Retina (tissue), 1 donor: ENCODE data around the gene NHERF2.
A peak's percentile ranks its signal among the peaks of the same experiment; 100 is the strongest.
"Not testable (repeated sequence)": the region's sequence is repeated elsewhere in the genome, so short reads cannot be mapped to it uniquely, and the experiment has no call there.

Source experiments
- DNase-seq: peaks from one replicate; pipeline ENCODE4 v3.0.0-alpha.2; 2016

The NHERF2 gene

DNA sequence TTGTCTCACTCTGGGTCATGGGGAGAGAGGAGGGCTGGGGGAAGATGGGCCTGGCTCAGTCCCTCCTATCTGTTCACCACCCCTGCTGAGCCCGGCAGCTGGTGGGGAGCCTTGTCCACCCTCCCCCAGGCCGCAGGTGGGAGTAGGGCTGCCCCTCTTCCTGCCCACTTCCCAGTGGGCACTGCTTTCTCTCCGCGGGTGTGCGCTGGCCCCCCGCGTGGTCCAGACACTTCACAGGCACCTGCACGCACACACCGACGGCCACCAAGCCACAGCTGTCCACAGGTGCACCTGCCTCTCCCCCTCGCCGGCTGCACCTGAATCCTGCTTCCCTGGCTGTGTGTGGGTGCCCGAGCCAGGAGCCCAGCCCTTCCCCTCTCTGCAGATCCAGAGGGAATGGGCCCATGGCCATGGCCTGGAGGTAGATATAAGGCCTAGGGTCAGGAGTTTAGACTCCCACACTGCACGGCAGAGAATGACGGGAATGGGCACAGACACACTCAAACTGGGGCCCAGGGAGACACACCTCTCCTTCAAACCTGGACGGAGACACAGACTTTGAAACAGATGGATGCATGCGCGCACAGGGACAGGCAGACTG is 2.0 kb downstream of the NHERF2 start:
- DNase-seq = no peak

- no peak for DNase-seq
Measured at GRCh38 chr16:2029350-2029749, 2.6 kb downstream of the NHERF2 start.

DNA sequence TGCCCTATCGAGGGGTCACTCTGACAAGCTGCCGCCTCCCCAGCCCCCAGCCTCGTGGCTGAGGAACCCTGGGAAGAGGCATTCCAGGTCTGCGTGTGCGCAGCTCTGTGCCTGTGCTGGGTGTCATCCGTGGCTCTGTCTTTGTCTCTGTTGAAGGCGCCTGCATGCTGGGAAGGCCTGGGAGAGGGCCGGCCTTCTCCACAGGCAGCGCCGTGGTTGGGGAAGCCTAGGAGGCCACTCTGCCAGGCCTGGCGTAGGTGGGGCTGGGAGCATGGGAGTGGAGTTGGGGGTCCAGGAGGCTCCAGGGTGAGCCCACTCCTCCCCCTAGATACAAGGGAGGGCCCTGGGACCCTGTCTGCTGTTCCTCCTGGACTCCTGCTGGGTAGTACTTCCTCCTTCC is 3.3 kb downstream of the NHERF2 start:
- DNase-seq = no peak

DNA sequence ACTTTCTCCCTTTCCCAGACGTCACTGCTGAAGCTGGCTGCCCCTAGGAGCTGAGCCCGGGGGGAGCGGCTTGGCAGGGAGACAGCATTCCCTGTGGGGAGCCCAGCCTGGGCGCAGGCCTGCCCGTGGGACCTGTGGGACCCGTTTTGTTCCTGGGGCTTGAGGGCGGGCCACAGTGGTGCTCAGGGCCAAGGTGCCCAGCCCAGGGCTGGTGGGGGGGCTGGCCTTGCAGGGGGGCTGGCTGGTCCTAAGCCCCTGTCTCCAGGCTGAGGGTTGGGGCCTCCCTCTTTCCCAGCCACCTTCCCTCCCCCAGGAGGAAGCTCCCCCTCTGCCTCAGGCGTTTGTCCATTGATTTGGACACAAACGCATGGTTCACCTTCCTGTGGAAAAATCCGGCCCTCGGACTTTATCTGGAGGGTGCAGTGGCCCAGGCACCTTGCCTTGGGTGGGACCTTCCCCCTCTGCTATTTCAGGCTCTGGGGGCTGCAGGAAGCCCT is 4.4 kb downstream of the NHERF2 start:
- no peak for DNase-seq

- DNase-seq = no peak
Measured at GRCh38 chr16:2032285-2033056, 5.8 kb downstream of the NHERF2 start.

- DNase-seq = peak; percentile 56
Measured at GRCh38 chr16:2033057-2033908, 6.6 kb downstream of the NHERF2 start.

DNA sequence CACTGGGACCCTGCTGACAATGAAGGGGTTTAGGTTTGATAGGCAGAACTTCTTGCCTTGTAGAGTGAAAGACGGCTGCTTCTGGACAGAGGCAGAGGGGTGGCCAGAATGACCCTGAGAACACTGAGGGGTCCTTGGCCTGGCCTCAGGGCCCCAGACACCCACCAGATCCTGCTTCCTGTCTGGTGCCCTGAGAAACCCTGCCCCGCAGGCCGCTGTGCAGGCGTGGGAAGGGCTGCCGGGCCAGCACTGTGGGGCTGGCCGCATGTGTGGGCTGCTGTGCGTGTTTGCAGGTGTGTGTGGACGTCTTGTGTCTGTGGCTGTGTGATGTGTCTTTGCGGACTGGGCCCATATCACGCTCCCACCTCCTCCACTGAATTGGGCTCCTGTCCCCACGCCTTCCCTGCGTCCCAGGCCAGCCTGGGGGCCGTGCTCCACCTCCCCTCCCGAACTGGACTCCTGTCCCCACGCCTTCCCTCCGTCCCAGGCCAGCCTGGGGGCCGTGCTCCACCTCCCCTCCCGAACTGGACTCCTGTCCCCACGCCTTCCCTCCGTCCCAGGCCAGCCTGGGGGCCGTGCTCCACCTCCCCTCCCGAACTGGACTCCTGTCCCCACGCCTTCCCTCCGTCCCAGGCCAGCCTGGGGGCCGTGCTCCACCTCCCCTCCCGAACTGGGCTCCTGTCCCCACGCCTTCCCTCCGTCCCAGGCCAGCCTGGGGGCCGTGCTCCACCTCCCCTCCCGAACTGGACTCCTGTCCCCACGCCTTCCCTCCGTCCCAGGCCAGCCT is 7.4 kb downstream of the NHERF2 start:
- not testable (repeated sequence) for DNase-seq

- no peak for DNase-seq
Measured at GRCh38 chr16:2034696-2035430, 8.2 kb downstream of the NHERF2 start.

- no peak for DNase-seq
Measured at GRCh38 chr16:2035431-2036199, 8.9 kb downstream of the NHERF2 start.

DNA sequence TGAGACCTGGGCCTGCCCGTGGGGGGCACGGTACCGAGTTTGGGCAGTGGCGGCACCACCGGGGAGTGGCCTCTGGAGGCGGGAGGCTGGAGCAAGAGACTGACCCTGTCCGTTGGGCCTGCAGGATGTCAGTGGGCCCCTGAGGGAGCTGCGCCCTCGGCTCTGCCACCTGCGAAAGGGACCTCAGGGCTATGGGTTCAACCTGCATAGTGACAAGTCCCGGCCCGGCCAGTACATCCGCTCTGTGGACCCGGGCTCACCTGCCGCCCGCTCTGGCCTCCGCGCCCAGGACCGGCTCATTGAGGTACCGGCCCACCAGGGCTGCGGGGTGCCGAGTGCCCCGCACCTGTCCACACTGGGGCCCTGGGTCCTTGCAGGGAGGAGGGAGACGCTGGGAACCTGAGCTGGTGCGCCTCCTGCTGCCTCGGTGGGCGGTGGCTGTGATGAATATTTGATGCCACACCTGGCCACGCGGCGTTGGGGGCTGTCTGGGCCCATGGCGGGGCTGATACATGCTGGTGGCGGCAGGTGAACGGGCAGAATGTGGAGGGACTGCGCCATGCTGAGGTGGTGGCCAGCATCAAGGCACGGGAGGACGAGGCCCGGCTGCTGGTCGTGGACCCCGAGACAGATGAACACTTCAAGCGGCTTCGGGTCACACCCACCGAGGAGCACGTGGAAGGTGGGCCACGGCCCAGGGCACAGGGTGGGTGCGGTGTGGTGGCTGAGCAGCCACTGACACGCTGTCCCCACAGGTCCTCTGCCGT is 9.7 kb downstream of the NHERF2 start:
- no peak for DNase-seq

- DNase-seq = no peak
Measured at GRCh38 chr16:2037115-2037514, 10.4 kb downstream of the NHERF2 start.

- DNase-seq = no peak
Measured at GRCh38 chr16:2037647-2038381, 11.1 kb downstream of the NHERF2 start.

GRCh38 chr16:2038382-2039231 is 11.9 kb downstream of the NHERF2 start:
- DNase-seq = no peak

- no peak for DNase-seq
Measured at GRCh38 chr16:2039274-2040031, 12.8 kb downstream of the NHERF2 start.

- DNase-seq = no peak
Measured at GRCh38 chr16:2040041-2040786, 13.5 kb downstream of the NHERF2 start.

GRCh38 chr16:2040787-2041522 is 14.3 kb downstream of the NHERF2 start:
- no peak for DNase-seq
